Measurements from ENCODE around the gene TTPAL.
A peak's percentile ranks its signal among the peaks of the same experiment; 100 is the strongest.

Gene TTPAL

DNA sequence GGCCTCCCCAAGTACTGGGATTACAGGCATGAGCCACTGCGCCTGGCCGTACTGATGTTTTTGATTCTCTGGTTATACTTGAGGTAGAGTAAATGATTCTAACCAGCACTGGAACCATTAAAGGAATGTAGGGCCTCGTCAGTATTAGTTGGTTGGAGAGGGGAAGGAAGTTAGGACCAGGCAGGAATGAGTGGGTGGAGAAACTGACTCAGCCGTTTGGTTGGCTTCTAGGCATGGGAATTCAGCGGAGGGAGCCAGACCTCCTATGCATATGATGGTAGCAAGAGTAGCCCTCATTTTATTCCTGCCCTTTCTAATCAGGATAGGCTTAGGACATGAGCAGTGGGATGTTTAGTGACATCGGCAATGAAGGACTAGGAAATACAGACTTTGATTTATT is 65.2 kb downstream of the TTPAL start:
- peak; percentile 87 for DNase-seq (ENCODE audit: low spot score)

DNA sequence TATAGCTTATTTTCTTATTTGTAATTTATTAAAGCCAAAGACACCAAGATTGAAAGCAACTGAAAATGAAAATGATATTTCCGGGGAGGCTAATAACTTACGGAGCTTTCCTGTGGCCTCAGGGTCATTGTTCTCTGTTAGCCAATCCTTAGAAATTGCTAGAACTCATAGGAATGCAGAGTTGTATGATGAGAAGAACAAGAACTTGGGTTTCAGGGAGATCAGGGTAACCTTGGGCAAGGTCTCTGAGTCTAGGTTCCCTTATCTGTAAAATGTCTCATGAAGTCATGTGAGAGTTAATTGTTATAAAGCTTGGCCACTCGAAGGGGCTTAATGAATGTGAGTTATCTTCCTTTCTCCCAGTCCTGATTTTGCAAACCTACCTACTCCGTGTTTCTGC is 66.3 kb downstream of the TTPAL start:
- no peak for DNase-seq (ENCODE audit: low spot score)

DNA sequence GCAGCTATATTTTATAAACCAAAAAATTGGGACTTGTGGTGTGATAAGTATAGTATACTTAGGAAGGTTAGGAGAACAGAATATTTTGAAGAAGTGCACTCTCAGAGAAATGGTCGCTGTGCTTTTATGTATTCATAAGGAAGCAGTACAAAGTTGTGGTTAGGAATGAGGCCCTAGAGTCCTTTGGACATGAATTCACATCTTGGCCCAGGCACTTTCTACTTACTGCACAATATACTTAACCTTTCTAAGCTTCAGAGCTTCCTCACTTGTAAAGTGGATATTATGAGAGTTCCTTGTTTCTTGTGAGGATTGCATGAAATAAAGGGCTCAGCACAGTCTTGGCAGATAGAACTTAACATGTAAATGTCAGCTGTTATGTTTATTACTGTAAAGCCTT is 67.2 kb downstream of the TTPAL start:
- no peak for DNase-seq (ENCODE audit: low spot score)

DNA sequence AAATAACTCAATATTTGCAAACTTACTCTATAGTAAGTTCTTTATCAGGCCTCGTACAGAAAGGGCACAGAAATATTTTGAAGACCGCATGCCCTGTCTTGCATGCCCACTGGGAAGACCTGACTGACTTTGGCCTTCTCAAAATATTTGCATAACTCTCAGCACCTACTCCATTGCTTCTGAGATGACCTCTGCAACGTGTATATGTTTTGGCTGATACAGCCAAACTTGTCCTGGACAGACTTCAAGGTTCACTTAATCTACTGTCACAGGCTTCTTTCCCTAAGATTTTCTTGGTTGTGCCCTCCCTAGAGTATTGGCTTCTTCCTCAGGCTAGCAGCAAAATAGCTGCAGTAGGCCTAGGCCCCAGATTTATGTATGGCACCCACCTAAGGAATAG is 67.7 kb downstream of the TTPAL start:
- DNase-seq (ENCODE audit: low spot score), result no peak

All from RKO (cell line).